DND-41 (cell line): Measurements from ENCODE around the gene SIRT3.

Source experiments
- EZH2 ChIP-seq: IDR thresholded peaks from 3 replicates; pipeline ENCODE4 v1.6.1; 2012; ENCODE audit warnings: borderline replicate concordance, low read depth, mild to moderate bottlenecking, moderate library complexity, low read length, inconsistent platforms; ENCODE audit not compliant: severe bottlenecking
- TF ChIP-seq, protein P1 (sequence below): IDR thresholded peaks from 2 replicates; pipeline ENCODE4 v1.5.1; 2012; ENCODE audit warnings: borderline replicate concordance, low read length, moderate library complexity, mild to moderate bottlenecking; ENCODE audit not compliant: poor library complexity, severe bottlenecking; ENCODE audit errors: extremely low read depth

DNA sequence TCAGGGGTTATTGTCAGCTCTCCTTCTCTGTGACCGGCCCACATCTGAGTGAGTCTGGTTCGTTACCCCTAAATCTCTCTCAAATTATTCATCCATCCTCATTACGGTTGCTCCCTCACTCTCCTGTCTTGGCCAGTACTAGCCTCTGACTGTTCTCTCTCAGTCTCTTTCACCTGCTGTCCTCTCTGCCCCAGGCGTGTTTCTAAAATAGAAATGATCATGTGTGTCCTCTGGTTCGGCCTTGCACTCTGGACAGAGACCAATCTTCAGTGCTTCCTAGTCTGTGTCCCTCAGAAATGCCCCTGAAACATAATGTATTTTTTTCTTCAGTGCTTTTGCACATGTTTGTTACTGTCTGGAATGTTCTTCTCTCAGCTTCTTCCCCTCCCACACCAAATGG is 5.5 kb upstream of the SIRT3 start:
- TF ChIP-seq, protein P1, sequence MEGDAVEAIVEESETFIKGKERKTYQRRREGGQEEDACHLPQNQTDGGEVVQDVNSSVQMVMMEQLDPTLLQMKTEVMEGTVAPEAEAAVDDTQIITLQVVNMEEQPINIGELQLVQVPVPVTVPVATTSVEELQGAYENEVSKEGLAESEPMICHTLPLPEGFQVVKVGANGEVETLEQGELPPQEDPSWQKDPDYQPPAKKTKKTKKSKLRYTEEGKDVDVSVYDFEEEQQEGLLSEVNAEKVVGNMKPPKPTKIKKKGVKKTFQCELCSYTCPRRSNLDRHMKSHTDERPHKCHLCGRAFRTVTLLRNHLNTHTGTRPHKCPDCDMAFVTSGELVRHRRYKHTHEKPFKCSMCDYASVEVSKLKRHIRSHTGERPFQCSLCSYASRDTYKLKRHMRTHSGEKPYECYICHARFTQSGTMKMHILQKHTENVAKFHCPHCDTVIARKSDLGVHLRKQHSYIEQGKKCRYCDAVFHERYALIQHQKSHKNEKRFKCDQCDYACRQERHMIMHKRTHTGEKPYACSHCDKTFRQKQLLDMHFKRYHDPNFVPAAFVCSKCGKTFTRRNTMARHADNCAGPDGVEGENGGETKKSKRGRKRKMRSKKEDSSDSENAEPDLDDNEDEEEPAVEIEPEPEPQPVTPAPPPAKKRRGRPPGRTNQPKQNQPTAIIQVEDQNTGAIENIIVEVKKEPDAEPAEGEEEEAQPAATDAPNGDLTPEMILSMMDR, result no peak
- no peak for TF ChIP-seq EZH2
